Esophagus squamous epithelium (tissue), 5 donors: Measurements from ENCODE around the gene SECISBP2L. TPM values are rescaled to one million over a fixed set of nuclear protein-coding genes. Genes with fewer than 3 reads are reported as not detected.
A peak's percentile ranks its signal among the peaks of the same experiment; 100 is the strongest.

Experiments
- DNase-seq: peaks from one replicate; lab custom pipeline; 2025; lab: John Stamatoyannopoulos, UW
- H3K27ac ChIP-seq, 4 donors: fragments of 200-600 bp; sonication (generic); one replicate each; pipeline ENCODE4 v1.5.1; 2016 to 2019; ENCODE audit warnings: mild to moderate bottlenecking in 1 of 4
- H3K27me3 ChIP-seq, 4 donors: fragments of 200-600 bp; sonication (generic); 1 replicate in 3 of 4; 2 replicates in 1 of 4; pipeline versions ENCODE4 v1.5.1 to v1.6.0; 2017 to 2021; ENCODE audit warnings: antibody characterized with exemption in 1 of 4
- H3K36me3 ChIP-seq, 3 donors: fragments of 200-600 bp; sonication (generic); one replicate each; pipeline ENCODE4 v1.5.1; 2016 to 2019
- H3K4me1 ChIP-seq, 3 donors: fragments of 200-600 bp; sonication (generic); one replicate each; pipeline ENCODE4 v1.5.1; 2017 to 2019
- H3K4me3 ChIP-seq, 4 donors: fragments of 200-600 bp; sonication (generic); 1 replicate in 3 of 4; 2 replicates in 1 of 4; pipeline ENCODE4 v1.5.1; 2016 to 2019; ENCODE audit warnings: mild to moderate bottlenecking in 2 of 4, moderate library complexity in 1 of 4
- H3K9me3 ChIP-seq, 3 donors: fragments of 200-600 bp; sonication (generic); one replicate each; pipeline ENCODE4 v1.5.1; 2016 to 2019
- CTCF ChIP-seq, 6 experiments: fragments of 450-650 bp in 4 of 6; fragments of 200-600 bp in 2 of 6; sonication (generic) in 2 of 6; IDR thresholded peaks; one replicate each; pipeline ENCODE4 v1.5.1; 2016 to 2019; ENCODE audit warnings: antibody characterized with exemption in 6 of 6, mild to moderate bottlenecking in 4 of 6, moderate library complexity in 4 of 6
- POLR2A ChIP-seq, 4 donors: fragments of 450-650 bp; IDR thresholded peaks; one replicate each; pipeline ENCODE4 v1.6.1; 2017; ENCODE audit warnings: antibody characterized with exemption in 4 of 4, mild to moderate bottlenecking in 4 of 4, moderate library complexity in 3 of 4
- WGBS, 2 donors: methylation state at CpG; one replicate each; pipeline ENCODE4 v1.1.5; 2018; 5-methylcytosine and 5-hydroxymethylcytosine counted together
- intact Hi-C: fragments of 100-400 bp; cut with DNase I; formaldehyde crosslinking; loops from one replicate; pipeline ENCODE4 v1.15.0; 2022
- total RNA-seq, 4 donors: library from RNA; depleted of rRNA; stranded (reverse); fragments of >200 nt; gene quantifications; one replicate each; pipeline ENCODE4 v1.1.0, GENCODE V29; 2016
- donor health status: DM: yes; HTN: yes; CAD: no.

SECISBP2L gene
- total RNA-seq, 4 donors from 2014 or later = 15.1 to 33.0 (median 20.3) TPM

- Histone ChIP-seq H3K9me3 (no peaks in the 10 kb centered on the region), H3K27ac (no peak overlapping the region), H3K27me3 (no peaks in the 10 kb centered on the region), H3K4me3 (no peak overlapping the region), H3K4me1 (peaks cover 0 to 4% (median 0%) of the 10 kb centered on the region in 3 donors), H3K36me3 (peaks cover 3 to 48% (median 4%) of the 10 kb centered on the region in 3 donors)
- no peak for DNase-seq
- intact Hi-C loops = no loop called here
- TF ChIP-seq POLR2A (IDR thresholded peaks at IDR 0.05) (no peak), CTCF (IDR thresholded peaks at IDR 0.05) (no peak)
- WGBS, 2 donors = 52 to 62% methylated on average over 1 of the region's 1 CpG
These were observed 57.1 kb downstream of the SECISBP2L start for GRCh38 chr15:48989170-48989569.

GRCh38 chr15:48987142-48987541 lies 59.1 kb downstream of the SECISBP2L start:
- Histone ChIP-seq H3K4me1 (peaks cover 0 to 5% (median 0%) of the 10 kb centered on the region in 3 donors), H3K27me3 (no peaks in the 10 kb centered on the region), H3K27ac (no peak overlapping the region), H3K36me3 (peaks cover 1 to 29% (median 4%) of the 10 kb centered on the region in 3 donors), H3K4me3 (no peak overlapping the region), H3K9me3 (no peaks in the 10 kb centered on the region)
- intact Hi-C loops = no loop called here
- DNase-seq = no peak
- no peak for TF ChIP-seq POLR2A (IDR thresholded peaks at IDR 0.05)
- TF ChIP-seq CTCF (IDR thresholded peaks at IDR 0.05) = no peak

GRCh38 chr15:48986240-48986639 lies 60.0 kb downstream of the SECISBP2L start:
- intact Hi-C loops = no loop called here
- TF ChIP-seq POLR2A (IDR thresholded peaks at IDR 0.05) (no peak), CTCF (IDR thresholded peaks at IDR 0.05) (no peak)
- no peaks in the 10 kb centered on the region for H3K27me3 ChIP-seq
- no peak for DNase-seq
- 75 to 78% methylated on average over 5 of the region's 5 CpGs for WGBS, 2 donors
- peaks cover 0 to 5% (median 0%) of the 10 kb centered on the region in 3 donors for H3K4me1 ChIP-seq
- no peak overlapping the region for H3K4me3 ChIP-seq
- no peaks in the 10 kb centered on the region for H3K9me3 ChIP-seq
- H3K36me3 ChIP-seq = peaks cover 0 to 20% (median 4%) of the 10 kb centered on the region in 3 donors
- no peak overlapping the region for H3K27ac ChIP-seq

- TF ChIP-seq CTCF (IDR thresholded peaks at IDR 0.05) (no peak), POLR2A (IDR thresholded peaks at IDR 0.05) (no peak)
- Histone ChIP-seq H3K4me3 (no peak overlapping the region), H3K27ac (no peak overlapping the region), H3K27me3 (no peaks in the 10 kb centered on the region), H3K4me1 (peaks cover 0 to 5% (median 0%) of the 10 kb centered on the region in 3 donors), H3K9me3 (no peaks in the 10 kb centered on the region), H3K36me3 (peaks cover 0 to 13% (median 0%) of the 10 kb centered on the region in 3 donors)
- no peak for DNase-seq
- WGBS, 2 donors = 62 to 80% methylated on average over 3 of the region's 3 CpGs
- intact Hi-C loops = no loop called here
These were observed 60.7 kb downstream of the SECISBP2L start for GRCh38 chr15:48985516-48985915.

- DNase-seq = no peak
- Histone ChIP-seq H3K9me3 (no peaks in the 10 kb centered on the region), H3K4me3 (no peak overlapping the region), H3K27me3 (no peaks in the 10 kb centered on the region), H3K27ac (peak overlapping the region in 1 of 4 donors; percentile 25), H3K36me3 (peaks cover 0 to 9% (median 0%) of the 10 kb centered on the region in 3 donors), H3K4me1 (peaks cover 0 to 5% (median 0%) of the 10 kb centered on the region in 3 donors)
- TF ChIP-seq POLR2A (IDR thresholded peaks at IDR 0.05) (no peak), CTCF (IDR thresholded peaks at IDR 0.05) (no peak)
- intact Hi-C loops = no loop called here
- 47 to 56% methylated on average over 4 of the region's 4 CpGs for WGBS, 2 donors
These were observed 61.4 kb downstream of the SECISBP2L start for GRCh38 chr15:48984811-48985352.
